OCI-LY3 (cell line): ENCODE measurements around the gene IFI30.
"Not testable (repeated sequence)": the region's sequence is repeated elsewhere in the genome, so short reads cannot be mapped to it uniquely, and the experiment has no call there.

Source experiments
- CTCF ChIP-seq: fragments of 200-600, 300-600 bp; sonication (generic); IDR thresholded peaks from 2 replicates; pipeline ENCODE4 v1.5.1; 2014; ENCODE audit warnings: antibody characterized with exemption, low read length, low read depth
- EZH2phosphoT487 ChIP-seq: fragments of 200-600 bp; shearing (Covaris generic); IDR thresholded peaks from 2 replicates; pipeline ENCODE4 v1.6.1; 2018; ENCODE audit warnings: antibody characterized with exemption, mixed run types, low read depth

GRCh38 chr19:18209912-18210311, 36.3 kb downstream of the IFI30 start:
- TF ChIP-seq CTCF, EZH2phosphoT487: not testable (repeated sequence)
